GM19099 (cell line): ENCODE measurements around the gene LKAAEAR1.

ENCODE experiments used
- POLR2A ChIP-seq: IDR thresholded peaks from 3 replicates; pipeline ENCODE4 v1.6.1; 2011; ENCODE audit warnings: low read depth; ENCODE audit not compliant: insufficient read length; ENCODE audit errors: extremely low read depth

LKAAEAR1 gene

GRCh38 chr20:64077541-64077875, 6.7 kb downstream of the LKAAEAR1 start:
- TF ChIP-seq POLR2A: peak; percentile 17

- TF ChIP-seq POLR2A: peak; percentile 22
Observed at GRCh38 chr20:64077094-64077493, 7.1 kb downstream of the LKAAEAR1 start.

- TF ChIP-seq POLR2A: no peak
Observed at GRCh38 chr20:64076061-64076997, 7.9 kb downstream of the LKAAEAR1 start.

GRCh38 chr20:64075556-64075955, 8.6 kb downstream of the LKAAEAR1 start:
- TF ChIP-seq POLR2A: no peak

GRCh38 chr20:64074963-64075362, 9.2 kb downstream of the LKAAEAR1 start:
- no peak for TF ChIP-seq POLR2A

- TF ChIP-seq POLR2A: no peak
Observed at GRCh38 chr20:64074184-64074789, 9.9 kb downstream of the LKAAEAR1 start.

GRCh38 chr20:64073476-64074183, 10.6 kb downstream of the LKAAEAR1 start:
- no peak for TF ChIP-seq POLR2A

- peak; percentile 9 for TF ChIP-seq POLR2A
Observed at GRCh38 chr20:64072498-64073063, 11.6 kb downstream of the LKAAEAR1 start.

- peak; percentile 3 for TF ChIP-seq POLR2A
Observed at GRCh38 chr20:64071341-64072332, 12.6 kb downstream of the LKAAEAR1 start.

- TF ChIP-seq POLR2A: no peak
Observed at GRCh38 chr20:64070244-64070993, 13.8 kb downstream of the LKAAEAR1 start.

- TF ChIP-seq POLR2A: no peak
Observed at GRCh38 chr20:64069614-64070243, 14.5 kb downstream of the LKAAEAR1 start.

- TF ChIP-seq POLR2A: no peak
Observed at GRCh38 chr20:64069209-64069613, 15.0 kb downstream of the LKAAEAR1 start.
